Activated T-cell treated with anti-CD3 and anti-CD28 coated beads for 1 hour (primary cell): Measurements from ENCODE around the gene HMGN5.

ENCODE experiments used
- DNase-seq: peaks from one replicate; pipeline ENCODE4 v3.0.0-alpha.2; 2020; ENCODE audit warnings: low read depth

Gene HMGN5

GRCh38 chrX:81120258-81120935, 81.3 kb downstream of the HMGN5 start:
- DNase-seq: no peak

DNA sequence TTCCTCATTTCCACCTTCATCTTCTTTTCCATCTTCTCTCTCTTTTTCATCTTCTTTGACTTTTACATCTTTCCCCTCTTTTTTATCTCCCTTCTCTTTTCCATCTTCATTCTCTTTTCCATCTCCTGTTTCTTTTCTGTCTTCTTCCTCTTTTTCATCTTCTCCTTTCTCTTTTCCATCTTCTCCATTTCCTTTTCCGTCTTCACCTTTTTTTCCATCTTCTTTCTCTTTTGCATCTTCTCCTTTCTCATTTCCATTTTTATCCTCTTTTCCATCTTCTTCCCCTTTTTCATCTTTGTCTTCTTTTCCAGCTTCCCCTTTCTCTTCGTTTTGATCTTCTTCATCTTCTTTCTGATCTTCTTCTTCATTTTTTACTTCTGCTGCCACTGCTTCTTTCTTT, 87.0 kb downstream of the HMGN5 start:
- DNase-seq: no peak

- DNase-seq: no peak
Measured at GRCh38 chrX:81110286-81110685, 91.4 kb downstream of the HMGN5 start.

- DNase-seq: no peak
Measured at GRCh38 chrX:81082649-81083048, 119.1 kb downstream of the HMGN5 start.
